GM23338 (cell line): ENCODE data around the gene RAB13. TPM values are rescaled to one million over a fixed set of nuclear protein-coding genes. Genes with fewer than 3 reads are reported as not detected.

Experiments
- ATAC-seq: fragments of 200-7000 bp; cut with Tn5 transposase; 3 replicates; pipeline ENCODE4 v1.9.1; 2020
- DNase-seq: peaks from one replicate; pipeline ENCODE4 v3.0.0-alpha.2; 2015; ENCODE audit warnings: low spot score
- H2AFZ ChIP-seq: fragments of 200-600 bp; sonication (generic); 2 replicates; pipeline ENCODE4 v1.8.0; 2016; ENCODE audit warnings: antibody characterized with exemption, mild to moderate bottlenecking, moderate library complexity
- H3F3A ChIP-seq: fragments of 200-600 bp; sonication (generic); replicated peaks from 2 replicates; pipeline ENCODE4 v1.8.0; 2017; ENCODE audit warnings: antibody characterized with exemption, mixed run types, low read depth
- H3K27ac ChIP-seq: fragments of 200-600 bp; sonication (generic); 2 replicates; pipeline ENCODE4 v1.6.1; 2016; ENCODE audit warnings: low read depth
- H3K27me3 ChIP-seq: fragments of 200-600 bp; sonication (generic); 2 replicates; pipeline ENCODE4 v1.8.0; 2016; ENCODE audit warnings: mild to moderate bottlenecking, mixed run types, moderate library complexity; ENCODE audit not compliant: insufficient read depth
- H3K36me3 ChIP-seq: fragments of 200-600 bp; sonication (generic); 2 replicates; pipeline ENCODE4 v1.8.0; 2016; ENCODE audit warnings: mild to moderate bottlenecking; ENCODE audit not compliant: insufficient read depth
- H3K4me1 ChIP-seq: fragments of 200-600 bp; sonication (generic); 2 replicates; pipeline ENCODE4 v1.8.0; 2016; ENCODE audit warnings: mild to moderate bottlenecking, moderate library complexity; ENCODE audit not compliant: insufficient read depth
- H3K4me2 ChIP-seq: fragments of 200-600 bp; sonication (generic); 2 replicates; pipeline ENCODE4 v1.7.1; 2017; ENCODE audit warnings: mixed run types
- H3K4me3 ChIP-seq: fragments of 200-600 bp; sonication (generic); 2 replicates; pipeline ENCODE4 v1.6.1; 2016; ENCODE audit warnings: mixed run types
- H3K79me2 ChIP-seq: fragments of 200-600 bp; sonication (generic); replicated peaks from 2 replicates; pipeline ENCODE4 v1.8.0; 2017; ENCODE audit warnings: mild to moderate bottlenecking; ENCODE audit not compliant: insufficient read depth
- H3K9me2 ChIP-seq: fragments of 200-600 bp; sonication (generic); 2 replicates; pipeline ENCODE4 v1.8.0; 2017; ENCODE audit not compliant: insufficient read depth
- H4K20me1 ChIP-seq: fragments of 200-600 bp; sonication (generic); replicated peaks from 2 replicates; pipeline ENCODE4 v1.8.0; 2017; ENCODE audit warnings: mild to moderate bottlenecking; ENCODE audit not compliant: insufficient read depth
- H3K27ac Mint-ChIP-seq: 2 replicates; pipeline ENCODE4 v1.8.0; 2020; ENCODE audit warnings: inconsistent platforms, mild to moderate bottlenecking, moderate library complexity, mixed read lengths
- H3K27me3 Mint-ChIP-seq: 3 replicates; pipeline ENCODE4 v1.8.0; 2022; ENCODE audit warnings: low read depth, mild to moderate bottlenecking, moderate library complexity, mixed read lengths, inconsistent platforms; ENCODE audit not compliant: insufficient read depth, poor library complexity
- H3K36me3 Mint-ChIP-seq: 3 replicates; pipeline ENCODE4 v1.8.0; 2021; ENCODE audit warnings: low read depth, mild to moderate bottlenecking, inconsistent platforms, moderate library complexity, mixed read lengths
- H3K4me1 Mint-ChIP-seq: 3 replicates; pipeline ENCODE4 v1.8.0; 2020; ENCODE audit warnings: mild to moderate bottlenecking, inconsistent platforms, mixed read lengths
- H3K4me3 Mint-ChIP-seq: 3 replicates; pipeline ENCODE4 v1.8.0; 2021; ENCODE audit warnings: moderate library complexity, mild to moderate bottlenecking, inconsistent platforms, mixed read lengths
- H3K9me3 Mint-ChIP-seq: 3 replicates; pipeline ENCODE4 v1.8.0; 2020; ENCODE audit warnings: moderate library complexity, mild to moderate bottlenecking, inconsistent platforms, mixed read lengths
- CREB1 ChIP-seq: fragments of 250-450 bp; sonication (Bioruptor Pico); IDR thresholded peaks from 2 replicates; pipeline ENCODE4 v1.5.0; 2020; ENCODE audit warnings: low read depth, mild to moderate bottlenecking, moderate library complexity
- CTCF ChIP-seq, 2 experiments: fragments of 200-600 bp in 1 of 2; sonication (generic) in 1 of 2; conservative IDR thresholded peaks; 2 replicates each; pipeline versions ENCODE4 v1.5.1 to v1.6.1; 2016 to 2017; ENCODE audit warnings: antibody characterized with exemption in 2 of 2, low read depth in 2 of 2, mild to moderate bottlenecking in 2 of 2, moderate library complexity in 1 of 2
- ETS1 ChIP-seq: IDR thresholded peaks from 2 replicates; pipeline ENCODE4 v1.6.1; 2016; ENCODE audit warnings: antibody characterized with exemption
- EZH2 ChIP-seq: fragments of 200-600 bp; sonication (generic); IDR thresholded peaks from one replicate; pipeline ENCODE4 v1.8.0; 2017; ENCODE audit warnings: antibody characterized with exemption, mild to moderate bottlenecking, low read depth; ENCODE audit not compliant: unreplicated experiment
- EZH2phosphoT487 ChIP-seq: fragments of 200-600 bp; sonication (generic); IDR thresholded peaks from one replicate; pipeline ENCODE4 v1.8.1; 2018; ENCODE audit warnings: antibody characterized with exemption; ENCODE audit not compliant: unreplicated experiment
- JUNB ChIP-seq: IDR thresholded peaks from one replicate; pipeline ENCODE4 v1.6.1; 2016; ENCODE audit warnings: antibody characterized with exemption; ENCODE audit not compliant: unreplicated experiment
- POLR2AphosphoS5 ChIP-seq: IDR thresholded peaks from 2 replicates; pipeline ENCODE4 v1.6.1; 2016; ENCODE audit warnings: antibody characterized with exemption, low read depth
- REST ChIP-seq: IDR thresholded peaks from one replicate; pipeline ENCODE4 v1.6.1; 2018; ENCODE audit warnings: antibody characterized with exemption; ENCODE audit not compliant: unreplicated experiment
- STAT1 ChIP-seq: IDR thresholded peaks from one replicate; pipeline ENCODE4 v1.6.1; 2016; ENCODE audit warnings: antibody characterized with exemption; ENCODE audit not compliant: unreplicated experiment
- ZNF114 ChIP-seq: fragments of 250-450 bp; sonication (Bioruptor Pico); IDR thresholded peaks from 2 replicates; pipeline ENCODE4 v1.5.0; 2020; ENCODE audit warnings: mild to moderate bottlenecking, moderate library complexity
- ZNF331 ChIP-seq: fragments of 250-450 bp; sonication (Bioruptor Pico); IDR thresholded peaks from 2 replicates; pipeline ENCODE4 v1.5.0; 2020; ENCODE audit warnings: low read depth, mild to moderate bottlenecking, moderate library complexity
- polyA plus RNA-seq: library from polyadenylated mRNA; unstranded; fragments of >200 nt; fragmentation: Nextera tagmentation; extraction: Ambion mirVana; gene quantifications from 2 replicates; pipeline ENCODE4 v1.2.1, GENCODE V29; 2016
- total RNA-seq: library from RNA; depleted of rRNA; stranded (reverse); fragments of >200 nt; shearing (Covaris generic); gene quantifications from 2 replicates; pipeline ENCODE4 v1.2.3, GENCODE V29; 2014

Gene RAB13
- total and polyA plus RNA-seq, 2 experiments from 2014 or later, result 38.6 to 171 TPM

- H3F3A ChIP-seq, result peaks cover 28% of the 10 kb centered on the region
- DNase-seq, result no peak
- H3K4me3 ChIP-seq, result no peak overlapping the region
- peaks cover 6% of the 10 kb centered on the region; the same call in 1 of the 2 replicates for H3K4me1 ChIP-seq
- no peak overlapping the region for H3K4me2 ChIP-seq
- H3K9me2 ChIP-seq, result no peaks in the 10 kb centered on the region
- no peaks in the 10 kb centered on the region; the same call in 1 of the 2 replicates for H4K20me1 ChIP-seq
- peaks cover 21% of the 10 kb centered on the region for H3K4me1 Mint-ChIP-seq
- no peak for ATAC-seq
- H3K79me2 ChIP-seq, result peaks cover 24% of the 10 kb centered on the region
- TF ChIP-seq ZNF114 (CRISPR knock-in tag) (no peak), JUNB (no peak), ETS1 (no peak), REST (no peak), EZH2 (no peak), STAT1 (no peak), CTCF (conservative IDR thresholded peaks at IDR 0.05; ENCODE audit: low read depth in 2 of 2) (no peak), EZH2phosphoT487 (no peak), CREB1 (CRISPR knock-in tag) (no peak)
- no peaks in the 10 kb centered on the region for H3K27me3 ChIP-seq
- peaks cover 49% of the 10 kb centered on the region for H3K36me3 Mint-ChIP-seq
- no peaks in the 10 kb centered on the region for H3K9me3 Mint-ChIP-seq
- H3K27ac ChIP-seq, result no peak overlapping the region
- H3K27ac Mint-ChIP-seq, result no peak overlapping the region
- H2AFZ ChIP-seq, result no peak overlapping the region
- peaks cover 20% of the 10 kb centered on the region; the same call in 1 of the 2 replicates for H3K36me3 ChIP-seq
- no peak overlapping the region for H3K4me3 Mint-ChIP-seq
- peaks cover 15% of the 10 kb centered on the region for H3K27me3 Mint-ChIP-seq
Observed at GRCh38 chr1:153973071-153973470, 13.1 kb downstream of the RAB13 start.

GRCh38 chr1:153970346-153970745 lies 15.8 kb downstream of the RAB13 start:
- peaks cover 18% of the 10 kb centered on the region for H3K4me1 Mint-ChIP-seq
- Histone ChIP-seq H3K27ac (no peak overlapping the region), H4K20me1 (no peaks in the 10 kb centered on the region; the same call in 1 of the 2 replicates), H3K79me2 (peaks cover 15% of the 10 kb centered on the region), H3K4me1 (peaks cover 17% of the 10 kb centered on the region), H3K9me2 (no peaks in the 10 kb centered on the region), H2AFZ (no peak overlapping the region), H3F3A (peaks cover 30% of the 10 kb centered on the region; the same call in 1 of the 2 replicates), H3K4me3 (no peak overlapping the region), H3K27me3 (no peaks in the 10 kb centered on the region), H3K36me3 (peaks cover 13% of the 10 kb centered on the region; the same call in 1 of the 2 replicates), H3K4me2 (no peak overlapping the region)
- DNase-seq (no peak), ATAC-seq (no peak)
- peaks cover 4% of the 10 kb centered on the region; the same call in 1 of the 3 replicates for H3K9me3 Mint-ChIP-seq
- H3K4me3 Mint-ChIP-seq, result no peak overlapping the region
- peaks cover 18% of the 10 kb centered on the region for H3K27me3 Mint-ChIP-seq
- H3K27ac Mint-ChIP-seq, result no peak overlapping the region
- peaks cover 49% of the 10 kb centered on the region for H3K36me3 Mint-ChIP-seq
- TF ChIP-seq ZNF331 (CRISPR knock-in tag), result no peak
- TF ChIP-seq POLR2AphosphoS5, result no peak
- TF ChIP-seq STAT1, result no peak
- TF ChIP-seq CTCF (conservative IDR thresholded peaks at IDR 0.05; ENCODE audit: low read depth in 2 of 2), result no peak
- TF ChIP-seq CREB1 (CRISPR knock-in tag), result no peak
- no peak for TF ChIP-seq EZH2phosphoT487
- no peak for TF ChIP-seq EZH2
